ENCODE results near the gene RPAP3. TPM values are rescaled to one million over a fixed set of nuclear protein-coding genes. Genes with fewer than 3 reads are reported as not detected.

Gene RPAP3
- polyA plus RNA-seq, 1 donor from 2014 or later = 39.7 TPM

GRCh38 chr12:47732504-47732903 is 26.7 kb upstream of the RPAP3 start:
- H3K4me2 ChIP-seq (ENCODE audit: low read length) = no peak overlapping the region
- no peak for TF ChIP-seq CTCF (IDR thresholded peaks at IDR 0.05; ENCODE audit: poor library complexity, severe bottlenecking)
- no peak for TF ChIP-seq TAF1 (IDR thresholded peaks at IDR 0.05; ENCODE audit: low read depth)
- TF ChIP-seq EP300 (conservative IDR thresholded peaks at IDR 0.05; ENCODE audit: poor library complexity, severe bottlenecking) = no peak
- no peaks in the 10 kb centered on the region for H3K36me3 ChIP-seq (ENCODE audit: insufficient read depth, low read length)
- H3K9me2 ChIP-seq (ENCODE audit: insufficient read depth, low read length) = no peaks in the 10 kb centered on the region
- H3K9me3 ChIP-seq (ENCODE audit: low read length) = no peaks in the 10 kb centered on the region
- H3K27ac ChIP-seq (ENCODE audit: low read length) = no peak overlapping the region
- no peaks in the 10 kb centered on the region for H3F3A ChIP-seq (ENCODE audit: insufficient read depth, low read length, poor library complexity, severe bottlenecking)
- no peaks in the 10 kb centered on the region for H3K27me3 ChIP-seq (ENCODE audit: insufficient read depth, low read depth, low read length)
- H3K79me2 ChIP-seq (replicated peaks; ENCODE audit: insufficient read depth, low read length) = no peaks in the 10 kb centered on the region
- H4K20me1 ChIP-seq (ENCODE audit: insufficient read depth) = no peaks in the 10 kb centered on the region
- no peak overlapping the region for H2AFZ ChIP-seq (ENCODE audit: low read depth, low read length)
- H3K9ac ChIP-seq (ENCODE audit: low read length) = no peak overlapping the region
- no peak overlapping the region for H3K4me3 ChIP-seq (ENCODE audit: low read length)

- H3K4me2 ChIP-seq (ENCODE audit: low read length) = no peak overlapping the region
- no peak overlapping the region for H2AFZ ChIP-seq (ENCODE audit: low read depth, low read length)
- no peak overlapping the region for H3K27ac ChIP-seq (ENCODE audit: low read length)
- no peak for TF ChIP-seq CTCF (IDR thresholded peaks at IDR 0.05; ENCODE audit: poor library complexity, severe bottlenecking)
- no peak for TF ChIP-seq TAF1 (IDR thresholded peaks at IDR 0.05; ENCODE audit: low read depth)
- no peak for TF ChIP-seq RAD21 (conservative IDR thresholded peaks at IDR 0.05)
- no peak for TF ChIP-seq MXI1 (conservative IDR thresholded peaks at IDR 0.05; ENCODE audit: poor library complexity, severe bottlenecking)
- no peak for TF ChIP-seq REST (IDR thresholded peaks at IDR 0.05; ENCODE audit: borderline replicate concordance)
- no peaks in the 10 kb centered on the region for H3K9me3 ChIP-seq (ENCODE audit: low read length)
- no peaks in the 10 kb centered on the region for H3K36me3 ChIP-seq (ENCODE audit: insufficient read depth, low read length)
- H3F3A ChIP-seq (ENCODE audit: insufficient read depth, low read length, poor library complexity, severe bottlenecking) = no peaks in the 10 kb centered on the region
- no peaks in the 10 kb centered on the region for H3K79me2 ChIP-seq (replicated peaks; ENCODE audit: insufficient read depth, low read length)
- no peak overlapping the region for H3K9ac ChIP-seq (ENCODE audit: low read length)
- no peaks in the 10 kb centered on the region for H4K20me1 ChIP-seq (ENCODE audit: insufficient read depth)
- H3K4me3 ChIP-seq (ENCODE audit: low read length) = no peak overlapping the region
- no peaks in the 10 kb centered on the region for H3K27me3 ChIP-seq (ENCODE audit: insufficient read depth, low read depth, low read length)
- no peaks in the 10 kb centered on the region for H3K9me2 ChIP-seq (ENCODE audit: insufficient read depth, low read length)
Observed at GRCh38 chr12:47731723-47732122, 25.9 kb upstream of the RPAP3 start.

GRCh38 chr12:47730341-47730744 is 24.5 kb upstream of the RPAP3 start:
- no peaks in the 10 kb centered on the region for H3K9me3 ChIP-seq (ENCODE audit: low read length)
- no peaks in the 10 kb centered on the region for H3K79me2 ChIP-seq (replicated peaks; ENCODE audit: insufficient read depth, low read length)
- H3F3A ChIP-seq (ENCODE audit: insufficient read depth, low read length, poor library complexity, severe bottlenecking) = no peaks in the 10 kb centered on the region
- no peak overlapping the region for H3K27ac ChIP-seq (ENCODE audit: low read length)
- TF ChIP-seq MXI1 (conservative IDR thresholded peaks at IDR 0.05; ENCODE audit: poor library complexity, severe bottlenecking) (no peak), EZH2 (IDR thresholded peaks at IDR 0.05; ENCODE audit: borderline replicate concordance, insufficient read depth, low read length, poor library complexity, severe bottlenecking) (no peak)
- H3K9me2 ChIP-seq (ENCODE audit: insufficient read depth, low read length) = no peaks in the 10 kb centered on the region
- H3K9ac ChIP-seq (ENCODE audit: low read length) = no peak overlapping the region
- no peaks in the 10 kb centered on the region for H3K36me3 ChIP-seq (ENCODE audit: insufficient read depth, low read length)
- no peak overlapping the region for H3K4me2 ChIP-seq (ENCODE audit: low read length)
- no peaks in the 10 kb centered on the region for H4K20me1 ChIP-seq (ENCODE audit: insufficient read depth)
- no peak overlapping the region for H3K4me3 ChIP-seq (ENCODE audit: low read length)
- no peaks in the 10 kb centered on the region for H3K27me3 ChIP-seq (ENCODE audit: insufficient read depth, low read depth, low read length)
- H2AFZ ChIP-seq (ENCODE audit: low read depth, low read length) = no peak overlapping the region
